NCI-H510A (cell line): ENCODE results near the gene MOCOS.

ENCODE experiments used
- DNase-seq: peaks from one replicate; lab custom pipeline; 2025; lab: John Stamatoyannopoulos, UW

MOCOS gene

GRCh38 chr18:36271153-36271552, 83.9 kb downstream of the MOCOS start:
- no peak for DNase-seq

GRCh38 chr18:36273347-36273746, 86.0 kb downstream of the MOCOS start:
- no peak for DNase-seq

- no peak for DNase-seq
Observed at GRCh38 chr18:36274083-36274715, 86.9 kb downstream of the MOCOS start.

GRCh38 chr18:36275561-36275960, 88.3 kb downstream of the MOCOS start:
- DNase-seq, result no peak

DNA sequence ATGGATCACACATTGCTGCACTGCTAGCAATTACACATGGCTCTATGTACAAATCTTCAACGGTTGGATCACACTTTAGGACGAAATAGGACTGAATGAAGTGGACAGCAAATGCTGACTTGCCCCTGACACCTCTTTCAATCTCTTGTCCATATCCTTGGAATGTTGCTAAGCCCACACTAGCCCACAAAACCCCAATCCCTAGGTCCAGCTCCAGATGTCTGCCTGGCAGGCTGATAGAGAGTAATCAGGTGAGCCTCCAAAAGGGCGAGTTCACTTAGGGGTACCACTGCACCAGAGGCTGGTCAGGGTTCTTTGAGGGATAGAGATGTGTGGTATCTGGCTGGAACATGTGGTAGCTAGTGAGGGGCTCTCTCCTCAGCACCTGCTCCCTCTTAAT, 91.7 kb downstream of the MOCOS start:
- no peak for DNase-seq

- no peak for DNase-seq
Observed at GRCh38 chr18:36281936-36282335, 94.6 kb downstream of the MOCOS start.

- no peak for DNase-seq
Observed at GRCh38 chr18:36283448-36283847, 96.2 kb downstream of the MOCOS start.

DNA sequence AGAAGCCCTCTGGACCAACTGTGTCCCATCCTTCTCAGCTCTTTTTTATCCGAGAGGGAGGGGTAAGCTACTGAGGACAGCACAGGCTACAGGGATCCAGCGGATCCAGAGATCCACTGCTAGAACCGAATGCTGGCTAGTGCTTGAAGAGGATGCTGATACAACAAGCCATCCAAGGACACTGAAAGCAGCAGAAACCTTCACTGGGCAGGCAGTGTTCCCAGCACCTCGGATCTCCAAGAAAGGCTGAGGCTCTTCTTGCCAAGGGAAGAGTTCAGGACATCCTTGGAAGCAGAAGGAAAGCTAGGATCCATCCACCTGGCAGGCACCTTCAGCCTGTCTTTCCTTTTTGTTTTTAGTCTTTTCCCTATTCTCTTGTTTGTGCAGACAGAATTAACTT, 97.0 kb downstream of the MOCOS start:
- no peak for DNase-seq

GRCh38 chr18:36284671-36285295, 97.5 kb downstream of the MOCOS start:
- peak; percentile 29 for DNase-seq

- DNase-seq, result no peak
Observed at GRCh38 chr18:36287653-36288052, 100.4 kb downstream of the MOCOS start.

GRCh38 chr18:36288689-36289088, 101.4 kb downstream of the MOCOS start:
- no peak for DNase-seq

- DNase-seq, result no peak
Observed at GRCh38 chr18:36294031-36294430, 106.7 kb downstream of the MOCOS start.

- DNase-seq, result no peak
Observed at GRCh38 chr18:36295214-36295613, 107.9 kb downstream of the MOCOS start.

GRCh38 chr18:36295880-36296301, 108.6 kb downstream of the MOCOS start:
- peak; percentile 44 for DNase-seq

DNA sequence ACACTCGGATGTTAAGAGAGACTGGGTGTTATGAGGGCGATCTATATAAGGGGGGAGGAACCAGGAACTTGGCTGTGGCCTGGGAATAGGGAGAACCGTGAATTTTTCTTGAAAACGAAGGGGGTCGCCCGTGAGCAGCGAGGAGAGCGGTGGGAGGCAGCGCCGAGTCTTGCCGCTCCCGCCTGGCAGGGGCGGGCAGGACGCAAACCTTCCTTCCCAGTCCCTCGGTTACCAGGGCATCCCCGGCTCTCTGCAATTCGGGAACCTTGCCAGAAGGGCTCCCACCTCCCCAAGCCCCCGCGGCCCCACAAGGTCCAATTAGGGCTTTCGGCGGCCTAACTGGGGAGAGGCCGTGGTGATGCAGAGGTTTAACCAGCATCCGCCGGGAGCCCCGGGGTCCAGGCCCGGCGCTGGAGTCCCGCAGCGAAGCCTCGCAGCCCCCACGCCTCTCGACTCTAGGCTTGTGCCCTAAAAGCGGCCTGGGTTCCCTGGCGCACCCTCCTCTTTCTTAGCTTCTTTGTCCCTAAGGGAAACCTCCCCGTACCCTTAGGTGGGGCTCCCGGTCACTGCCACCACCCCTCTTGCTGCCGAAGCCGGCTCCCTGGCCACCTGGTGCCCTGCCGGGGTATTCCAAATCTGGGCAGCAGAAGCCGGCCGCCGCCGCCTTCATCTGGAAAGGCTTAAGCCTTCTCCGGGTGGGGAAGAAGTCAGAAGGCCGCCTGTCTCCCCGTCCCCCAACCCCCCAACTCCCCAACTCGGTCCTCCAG, 109.5 kb downstream of the MOCOS start:
- DNase-seq, result peak; percentile 64

DNA sequence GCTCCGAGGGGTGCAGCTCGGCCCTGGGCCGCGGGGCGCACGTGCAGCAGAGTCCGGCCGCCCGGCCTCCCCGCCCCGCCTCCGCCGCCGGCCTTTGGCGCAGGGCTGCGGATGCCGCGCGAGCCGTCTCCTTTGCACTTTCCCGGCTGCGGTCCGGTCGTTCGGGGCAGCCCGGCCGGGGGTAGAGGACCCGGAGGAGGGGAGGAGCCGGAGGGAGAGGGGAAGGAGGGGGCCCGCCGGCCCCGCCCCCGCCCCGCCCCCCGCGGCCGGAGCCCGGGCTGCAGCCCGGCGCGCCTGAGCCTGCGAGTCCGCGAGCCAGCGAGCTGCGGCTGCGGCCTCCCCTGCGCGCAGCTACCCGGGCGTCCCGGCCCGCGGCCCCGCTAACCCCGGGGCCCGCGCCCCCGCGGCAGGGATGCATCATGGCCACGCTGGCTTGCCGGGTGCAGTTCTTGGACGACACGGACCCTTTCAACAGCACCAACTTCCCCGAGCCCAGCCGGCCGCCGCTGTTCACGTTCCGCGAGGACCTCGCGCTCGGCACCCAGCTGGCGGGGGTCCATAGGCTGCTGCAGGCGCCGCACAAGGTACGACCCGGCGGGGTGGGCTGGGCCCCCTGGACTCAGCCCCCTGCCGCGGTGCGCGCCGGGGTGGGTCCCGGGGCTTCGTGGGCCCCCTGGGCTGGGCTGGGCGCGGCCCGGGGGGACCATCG, 110.3 kb downstream of the MOCOS start, which contains the start of gene FHOD3:
FHOD3 (plus strand) TSS at position 297 of the 709 bp plus-strand sequence; CDS start at position 420, 123 bp downstream.
- DNase-seq, result peak; percentile 87

- peak; percentile 43 for DNase-seq
Observed at GRCh38 chr18:36298126-36298741, 110.9 kb downstream of the MOCOS start.

GRCh38 chr18:36299015-36299414, 111.7 kb downstream of the MOCOS start:
- no peak for DNase-seq

DNA sequence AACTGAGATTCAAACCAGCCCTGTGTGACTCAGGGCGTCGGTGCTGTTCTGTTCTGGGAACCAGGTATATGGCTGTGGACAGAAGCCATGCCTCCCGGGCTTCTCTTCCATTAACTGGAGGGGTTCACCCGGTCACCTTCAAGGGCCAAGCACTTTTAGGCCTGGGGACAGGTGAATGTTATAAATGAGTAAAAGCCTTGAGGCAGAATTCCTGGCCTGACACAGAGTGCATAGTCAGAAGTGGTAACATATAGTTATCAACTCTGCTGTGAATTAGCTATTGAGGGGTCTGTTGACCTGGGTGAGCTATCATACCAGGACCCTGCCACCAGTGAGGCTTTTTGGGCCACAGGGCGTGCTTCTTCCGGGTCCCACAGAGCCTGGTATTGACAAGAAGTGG, 112.9 kb downstream of the MOCOS start:
- DNase-seq, result no peak

GRCh38 chr18:36301884-36302283, 114.6 kb downstream of the MOCOS start:
- no peak for DNase-seq

- DNase-seq, result no peak
Observed at GRCh38 chr18:36302676-36303075, 115.4 kb downstream of the MOCOS start.
